Activated CD8-positive, alpha-beta T cell treated with anti-CD3 and anti-CD28 coated beads, Interleukin-2, amount 10 ng/mL, durations not matched to agents 7 days and 5 days (primary cell): ENCODE data around the gene LRR1. TPM values are rescaled to one million over a fixed set of nuclear protein-coding genes. Genes with fewer than 3 reads are reported as not detected.

Experiments used
- ATAC-seq: fragments of 150-1000 bp; cut with Tn5 transposase; one replicate; pipeline ENCODE4 v1.10.0; 2021; ENCODE audit warnings: moderate library complexity
- CTCF ChIA-PET: fragments of 350-600 bp; sonication (Branson Sonifier 250); formaldehyde crosslinking; loops from one replicate; lab custom pipeline; 2021; ENCODE audit warnings: antibody characterized with exemption; lab: Charles Lee
- POLR2A ChIA-PET: fragments of 350-600 bp; sonication (Branson Sonifier 250); formaldehyde crosslinking; loops from one replicate; lab custom pipeline; 2021; ENCODE audit warnings: antibody characterized with exemption; lab: Charles Lee
- DNase-seq: peaks from one replicate; pipeline ENCODE4 v3.0.0-alpha.2; 2020
- H3K27ac Mint-ChIP-seq: one replicate; pipeline ENCODE4 v1.8.0; 2021; ENCODE audit warnings: mild to moderate bottlenecking, mixed read lengths
- H3K27me3 Mint-ChIP-seq: one replicate; pipeline ENCODE4 v1.8.0; 2021; ENCODE audit warnings: low read depth, mixed read lengths
- H3K36me3 Mint-ChIP-seq: one replicate; pipeline ENCODE4 v1.8.0; 2021; ENCODE audit warnings: low read depth, mixed read lengths
- H3K4me1 Mint-ChIP-seq: one replicate; pipeline ENCODE4 v1.8.0; 2021; ENCODE audit warnings: low read depth, mixed read lengths
- H3K4me3 Mint-ChIP-seq: one replicate; pipeline ENCODE4 v1.8.0; 2021; ENCODE audit warnings: mild to moderate bottlenecking, mixed read lengths
- H3K9me3 Mint-ChIP-seq: one replicate; pipeline ENCODE4 v1.8.0; 2022; ENCODE audit warnings: mixed read lengths; ENCODE audit not compliant: insufficient read depth
- total RNA-seq, 2 experiments: library from RNA; stranded (reverse); gene quantifications; one replicate each; pipeline ENCODE4 v1.2.3, GENCODE V29; 2021

The LRR1 gene, protein sequence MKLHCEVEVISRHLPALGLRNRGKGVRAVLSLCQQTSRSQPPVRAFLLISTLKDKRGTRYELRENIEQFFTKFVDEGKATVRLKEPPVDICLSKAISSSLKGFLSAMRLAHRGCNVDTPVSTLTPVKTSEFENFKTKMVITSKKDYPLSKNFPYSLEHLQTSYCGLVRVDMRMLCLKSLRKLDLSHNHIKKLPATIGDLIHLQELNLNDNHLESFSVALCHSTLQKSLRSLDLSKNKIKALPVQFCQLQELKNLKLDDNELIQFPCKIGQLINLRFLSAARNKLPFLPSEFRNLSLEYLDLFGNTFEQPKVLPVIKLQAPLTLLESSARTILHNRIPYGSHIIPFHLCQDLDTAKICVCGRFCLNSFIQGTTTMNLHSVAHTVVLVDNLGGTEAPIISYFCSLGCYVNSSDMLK
- 10 to 100 TPM; 63.1 to 65.0 TPM for total RNA-seq

DNA sequence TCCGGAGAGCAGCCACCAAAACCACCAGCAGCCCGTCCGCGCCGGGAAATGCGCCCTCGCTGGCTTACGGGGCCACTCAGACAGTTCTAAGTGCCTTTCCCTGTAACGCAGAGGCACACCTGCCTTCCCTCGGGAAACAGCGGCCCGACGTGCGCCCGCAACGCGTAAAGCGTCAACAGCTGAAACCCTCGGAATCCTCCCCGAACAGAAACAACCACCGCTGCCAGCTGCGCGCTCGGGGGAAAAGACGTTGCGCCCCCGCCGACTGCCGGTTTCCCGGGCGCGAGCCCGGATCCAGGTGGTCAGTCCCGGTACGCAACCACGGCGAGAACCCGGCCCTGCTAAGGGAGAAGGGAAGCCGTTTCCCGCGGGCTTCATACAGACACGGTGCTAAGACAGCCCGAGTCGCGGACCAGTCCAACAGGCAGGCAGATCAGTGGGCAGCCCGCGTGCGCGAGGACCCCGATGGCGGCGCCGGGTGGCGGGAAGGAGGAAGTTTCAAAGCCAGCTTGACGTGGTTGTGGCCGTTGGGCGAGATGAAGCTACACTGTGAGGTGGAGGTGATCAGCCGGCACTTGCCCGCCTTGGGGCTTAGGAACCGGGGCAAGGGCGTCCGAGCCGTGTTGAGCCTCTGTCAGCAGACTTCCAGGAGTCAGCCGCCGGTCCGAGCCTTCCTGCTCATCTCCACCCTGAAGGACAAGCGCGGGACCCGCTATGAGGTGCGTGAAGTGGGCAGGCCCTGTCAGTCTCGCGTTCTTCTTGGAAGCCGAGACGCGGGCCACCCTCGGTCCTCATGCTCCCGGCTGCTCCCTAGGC, at the start of gene LRR1:
Gene LRR1, plus strand, starts transcription at position 456 of the 816 bp plus-strand sequence. Its CDS starts 81 bp downstream, at position 537.
- Mint-ChIP-seq H3K9me3 (no peaks in the 10 kb centered on the region), H3K4me3 (peak within 1 kb of the TSS; percentile 99), H3K36me3 (peaks cover 31% of the 10 kb centered on the region), H3K27me3 (no peaks in the 10 kb centered on the region), H3K4me1 (peaks cover 37% of the 10 kb centered on the region), H3K27ac (peak within 1 kb of the TSS; percentile 99)
- ATAC-seq (peak; percentile 86), DNase-seq (peak; percentile 90)
- POLR2A ChIA-PET = interaction anchor here (0.5 to 5.6 kb wide), 16 partner anchors 9 to 373 kb away, joined by 3 to 112 read pairs (median 4); partner anchors contain the start of genes DNAAF2, KLHDC2, MGAT2 and RPL36AL
- CTCF ChIA-PET = interaction anchor here (1.1 to 2.9 kb wide), 7 partner anchors 12 to 137 kb away, joined by 3 to 45 read pairs (median 5); partner anchors contain the start of genes KLHDC1, MGAT2, POLE2 and RPL36AL

DNA sequence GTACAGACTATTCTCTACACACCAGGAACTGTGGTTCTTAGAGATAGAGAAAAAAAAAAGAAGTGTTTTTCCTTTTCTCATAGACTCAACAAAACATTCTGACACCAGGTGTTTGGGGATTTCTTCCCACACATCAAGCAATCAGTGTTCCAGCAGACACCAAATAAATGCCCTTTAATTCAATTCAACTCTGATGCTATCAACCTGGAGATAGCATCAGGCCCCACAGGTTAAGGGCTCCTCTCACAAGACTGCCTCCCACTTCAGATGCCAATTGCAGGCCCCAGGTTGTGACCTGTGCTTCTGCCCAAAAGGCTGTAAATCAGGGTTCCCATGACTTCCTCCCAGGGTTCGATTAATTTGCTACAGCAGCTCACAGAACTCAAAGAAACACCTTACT, 49.3 kb upstream of the LRR1 start:
- ChIA-PET CTCF (no interaction called here), POLR2A (interaction anchor here (1.0 kb wide), 1 partner anchor 32 kb away, joined by 3 read pairs; no protein-coding TSS in a partner anchor)
- ATAC-seq (no peak), DNase-seq (no peak)
- Mint-ChIP-seq H3K27me3 (peaks cover 4% of the 10 kb centered on the region), H3K36me3 (no peaks in the 10 kb centered on the region), H3K9me3 (no peaks in the 10 kb centered on the region), H3K4me1 (no peaks in the 10 kb centered on the region), H3K27ac (no peak overlapping the region), H3K4me3 (no peak overlapping the region)

DNA sequence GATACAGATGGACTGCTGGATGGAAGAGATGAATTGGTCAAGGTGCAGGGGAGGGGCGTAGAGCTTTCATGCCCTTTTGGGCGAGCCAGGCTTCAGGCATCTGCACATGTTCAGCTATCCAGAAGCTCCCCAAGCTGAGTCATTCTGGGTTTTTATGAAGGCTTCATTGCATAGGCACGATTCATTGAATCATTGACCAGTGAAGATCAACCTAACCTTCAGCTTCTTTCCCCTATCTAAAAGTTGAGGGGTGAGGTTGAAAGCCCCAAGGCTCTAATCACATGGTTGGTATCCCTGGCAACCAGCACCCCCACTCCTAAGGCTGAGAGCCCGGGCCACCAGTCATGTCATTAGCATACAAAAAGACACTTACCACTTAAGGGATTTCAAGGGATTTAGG, 48.9 kb upstream of the LRR1 start:
- H3K36me3 Mint-ChIP-seq = no peaks in the 10 kb centered on the region
- ChIA-PET POLR2A (interaction anchor here (1.0 kb wide), 1 partner anchor 32 kb away, joined by 3 read pairs; no protein-coding TSS in a partner anchor), CTCF (no interaction called here)
- peaks cover 4% of the 10 kb centered on the region for H3K27me3 Mint-ChIP-seq
- H3K4me1 Mint-ChIP-seq = no peaks in the 10 kb centered on the region
- H3K9me3 Mint-ChIP-seq = no peaks in the 10 kb centered on the region
- H3K27ac Mint-ChIP-seq = no peak overlapping the region
- H3K4me3 Mint-ChIP-seq = no peak overlapping the region
- no peak for ATAC-seq
- no peak for DNase-seq

DNA sequence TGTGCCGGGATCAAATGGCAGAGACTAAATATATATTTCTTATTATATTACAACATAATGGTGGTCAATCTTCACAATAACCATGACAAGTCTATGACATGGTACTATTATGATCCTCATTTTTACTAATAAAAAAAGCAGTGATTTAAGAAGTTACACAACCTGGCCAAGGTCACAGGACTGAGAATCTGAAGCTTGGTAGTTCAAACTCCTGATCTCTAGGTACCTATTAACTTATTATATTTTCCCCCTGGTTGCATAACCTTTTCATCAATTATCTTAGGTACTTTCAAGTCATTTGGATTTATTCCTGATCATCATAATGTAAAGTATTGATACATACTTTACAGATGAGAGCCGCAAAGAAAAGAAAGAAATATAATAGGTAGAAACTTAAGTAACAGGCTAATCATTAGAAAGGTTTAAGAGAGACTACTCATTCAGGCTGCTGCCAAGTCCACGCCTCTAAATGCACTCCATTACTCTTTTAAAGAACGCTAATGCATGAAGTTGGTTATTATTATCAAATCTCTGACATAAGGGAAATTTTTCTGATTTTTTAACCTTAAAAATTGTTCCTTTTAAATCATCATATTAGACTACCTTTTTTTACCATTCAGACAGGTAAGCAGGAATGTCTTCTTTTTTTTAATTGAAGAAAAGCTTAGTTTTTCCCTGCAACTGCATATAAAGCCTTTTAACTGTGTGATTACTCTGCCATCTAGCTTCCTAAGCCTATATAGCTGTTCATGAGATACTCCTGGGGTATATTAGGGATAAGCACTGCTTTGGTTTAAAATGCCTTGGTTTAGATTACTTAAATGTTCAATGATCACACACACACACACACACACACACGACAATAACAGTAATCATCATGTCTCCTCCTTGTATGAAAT, 48.2 kb upstream of the LRR1 start:
- ChIA-PET CTCF (interaction anchor here (0.6 to 1.1 kb wide), 2 partner anchors 89 to 125 kb away, joined by 3 read pairs; no protein-coding TSS in a partner anchor), POLR2A (interaction anchor here (0.6 to 1.0 kb wide), 2 partner anchors 31 to 95 kb away, joined by 3 read pairs; no protein-coding TSS in a partner anchor)
- no peak for ATAC-seq

DNA sequence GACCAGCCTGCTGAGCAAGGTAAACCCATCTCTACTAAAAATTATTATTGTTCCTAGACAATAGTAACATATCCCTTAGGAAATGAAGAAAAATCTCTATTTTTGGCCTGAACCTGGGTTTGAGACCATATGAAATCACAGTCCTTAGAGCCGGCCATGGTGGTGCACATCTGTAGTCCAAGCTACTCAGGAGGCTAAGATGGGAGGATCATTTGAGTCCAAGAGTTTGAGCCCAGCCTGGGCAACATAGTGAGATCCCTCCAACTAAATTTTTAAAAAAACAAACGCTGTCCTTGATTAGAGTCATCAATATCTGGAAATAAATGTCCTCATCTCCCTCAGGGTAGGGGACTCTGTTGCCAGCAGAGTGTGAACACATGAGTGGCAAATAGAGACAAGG, 47.2 kb upstream of the LRR1 start:
- CTCF ChIA-PET = no interaction called here

More for the DNA sequence above, 48.2 kb upstream of the LRR1 start:
- DNase-seq = no peak
- Mint-ChIP-seq H3K36me3 (no peaks in the 10 kb centered on the region), H3K4me1 (no peaks in the 10 kb centered on the region), H3K9me3 (no peaks in the 10 kb centered on the region), H3K27ac (no peak overlapping the region), H3K27me3 (peaks cover 4% of the 10 kb centered on the region), H3K4me3 (no peak overlapping the region)

DNA sequence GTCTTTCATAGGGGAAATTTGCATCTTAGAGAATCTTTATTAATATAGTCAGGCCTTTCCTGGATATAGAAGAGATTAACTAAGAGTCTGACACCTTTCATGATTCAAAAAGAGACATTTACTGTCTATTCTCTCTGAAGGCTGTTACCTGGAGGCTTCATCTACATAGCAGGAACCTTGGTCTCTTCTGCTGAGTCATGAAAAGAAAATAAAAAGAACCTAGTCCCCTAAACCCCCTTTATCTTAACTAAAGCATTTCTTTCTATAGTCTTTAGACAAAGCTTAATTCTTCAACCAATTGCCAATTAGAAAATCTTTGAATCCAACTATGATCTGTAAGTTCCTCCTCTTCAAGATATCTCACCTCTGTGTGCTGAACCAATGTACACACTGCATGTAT, 45.6 kb upstream of the LRR1 start:
- no peak overlapping the region for H3K27ac Mint-ChIP-seq
- no peaks in the 10 kb centered on the region for H3K36me3 Mint-ChIP-seq
- no peak overlapping the region for H3K4me3 Mint-ChIP-seq
- no peaks in the 10 kb centered on the region for H3K9me3 Mint-ChIP-seq
- ChIA-PET POLR2A (no interaction called here), CTCF (no interaction called here)
- ATAC-seq (no peak), DNase-seq (no peak)
- no peaks in the 10 kb centered on the region for H3K4me1 Mint-ChIP-seq
- peaks cover 4% of the 10 kb centered on the region for H3K27me3 Mint-ChIP-seq

More for the DNA sequence above, 47.2 kb upstream of the LRR1 start:
- POLR2A ChIA-PET = no interaction called here
- Mint-ChIP-seq H3K4me1 (no peaks in the 10 kb centered on the region), H3K4me3 (no peak overlapping the region), H3K27ac (no peak overlapping the region), H3K36me3 (no peaks in the 10 kb centered on the region), H3K27me3 (peaks cover 4% of the 10 kb centered on the region), H3K9me3 (no peaks in the 10 kb centered on the region)
- no peak for DNase-seq
- ATAC-seq = no peak

DNA sequence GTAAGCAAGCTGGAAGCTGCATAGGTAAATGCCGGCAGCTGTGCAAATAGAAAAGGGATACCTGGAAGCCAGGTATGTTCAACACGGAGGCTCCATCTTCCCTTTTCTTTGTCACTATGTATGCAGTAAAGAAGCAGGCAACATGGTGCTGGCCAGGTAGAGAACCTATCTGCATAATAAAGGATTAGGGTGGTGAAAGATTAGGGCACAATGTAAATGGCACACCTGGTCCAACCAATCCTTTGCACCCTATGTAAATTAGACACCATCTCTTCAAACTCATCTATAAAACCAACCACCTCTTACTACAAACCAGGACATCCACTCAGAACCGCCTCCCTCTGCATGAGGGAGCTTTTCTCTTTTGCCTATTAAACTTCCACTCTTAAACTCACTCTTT, 44.8 kb upstream of the LRR1 start:
- no peak overlapping the region for H3K4me3 Mint-ChIP-seq
- no peaks in the 10 kb centered on the region for H3K36me3 Mint-ChIP-seq
- no peak for ATAC-seq
- no peak overlapping the region for H3K27ac Mint-ChIP-seq
- ChIA-PET CTCF (no interaction called here), POLR2A (no interaction called here)
- no peaks in the 10 kb centered on the region for H3K4me1 Mint-ChIP-seq
- H3K9me3 Mint-ChIP-seq = no peaks in the 10 kb centered on the region
- H3K27me3 Mint-ChIP-seq = peaks cover 4% of the 10 kb centered on the region
- no peak for DNase-seq

DNA sequence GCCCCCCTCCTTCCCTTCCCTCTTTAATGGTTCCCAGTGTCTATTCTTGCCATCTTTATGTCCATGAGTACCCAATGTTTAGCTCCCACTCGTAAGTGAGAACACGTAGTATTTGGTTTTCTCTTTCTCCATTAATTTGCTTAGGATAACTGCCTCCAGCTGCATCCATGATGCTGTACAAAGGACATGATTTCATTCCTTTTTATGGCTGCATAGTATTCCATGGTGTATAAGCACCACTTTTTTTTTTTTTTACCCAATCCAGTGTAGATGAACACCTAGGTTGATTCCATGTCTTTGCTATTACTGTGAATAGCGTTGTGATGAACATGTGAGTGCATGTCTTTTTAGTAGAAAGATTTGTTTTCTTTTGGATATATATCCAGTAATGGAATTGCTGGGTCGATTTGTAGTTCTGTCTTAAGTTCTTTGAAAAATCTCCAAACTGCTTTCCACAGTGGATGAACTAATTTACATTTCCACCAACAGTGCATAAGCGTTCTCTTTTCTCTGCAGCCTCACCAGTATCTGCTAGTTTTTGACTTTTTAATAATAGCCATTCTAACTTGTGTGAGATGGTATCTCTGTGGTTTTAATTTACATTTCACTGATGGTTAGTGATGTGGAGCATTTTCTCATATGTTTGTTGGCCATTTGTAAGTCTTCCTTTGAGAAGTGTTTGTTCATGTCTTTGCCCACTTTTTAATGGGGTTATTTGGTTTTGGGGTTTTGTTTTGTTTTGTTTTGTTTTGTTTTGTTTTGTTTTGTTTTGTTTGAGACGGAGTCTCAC, 38.6 kb upstream of the LRR1 start:
- H3K36me3 Mint-ChIP-seq = no peaks in the 10 kb centered on the region
- DNase-seq = no peak
- peaks cover 2% of the 10 kb centered on the region for H3K27me3 Mint-ChIP-seq
- no peak overlapping the region for H3K27ac Mint-ChIP-seq
- ChIA-PET POLR2A (interaction anchor here (0.6 kb wide), 1 partner anchor 322 kb away, joined by 5 read pairs; no protein-coding TSS in a partner anchor), CTCF (no interaction called here)
- H3K9me3 Mint-ChIP-seq = no peaks in the 10 kb centered on the region
- no peak for ATAC-seq
- H3K4me1 Mint-ChIP-seq = no peaks in the 10 kb centered on the region
- no peak overlapping the region for H3K4me3 Mint-ChIP-seq

DNA sequence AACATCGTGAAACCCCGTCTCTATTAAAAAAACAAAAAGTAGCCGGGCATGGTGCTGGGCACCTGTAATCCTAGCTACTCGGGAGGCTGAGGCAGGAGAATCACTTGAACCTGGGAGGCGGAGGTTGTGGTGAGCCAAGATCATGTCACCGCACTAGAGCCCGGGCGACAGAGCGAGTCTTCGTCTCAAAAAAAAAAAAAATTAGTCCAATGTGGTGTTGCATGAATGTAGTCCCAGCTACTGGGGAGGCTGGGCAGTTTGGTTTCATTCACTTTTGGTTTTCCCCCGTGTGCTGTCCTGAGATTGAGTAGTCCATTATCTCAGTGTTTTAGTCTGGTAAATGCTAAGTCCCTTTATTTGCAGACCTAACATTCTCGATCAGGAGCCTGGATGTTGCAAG, 32.0 kb upstream of the LRR1 start:
- peaks cover 8% of the 10 kb centered on the region for H3K36me3 Mint-ChIP-seq
- ATAC-seq = no peak
- ChIA-PET CTCF (no interaction called here), POLR2A (interaction anchor here (0.7 kb wide), 1 partner anchor 10 kb away, joined by 4 read pairs; no protein-coding TSS in a partner anchor)
- H3K4me3 Mint-ChIP-seq = no peak overlapping the region
- H3K4me1 Mint-ChIP-seq = no peaks in the 10 kb centered on the region
- no peaks in the 10 kb centered on the region for H3K9me3 Mint-ChIP-seq
- no peaks in the 10 kb centered on the region for H3K27me3 Mint-ChIP-seq
- no peak for DNase-seq
- no peak overlapping the region for H3K27ac Mint-ChIP-seq

DNA sequence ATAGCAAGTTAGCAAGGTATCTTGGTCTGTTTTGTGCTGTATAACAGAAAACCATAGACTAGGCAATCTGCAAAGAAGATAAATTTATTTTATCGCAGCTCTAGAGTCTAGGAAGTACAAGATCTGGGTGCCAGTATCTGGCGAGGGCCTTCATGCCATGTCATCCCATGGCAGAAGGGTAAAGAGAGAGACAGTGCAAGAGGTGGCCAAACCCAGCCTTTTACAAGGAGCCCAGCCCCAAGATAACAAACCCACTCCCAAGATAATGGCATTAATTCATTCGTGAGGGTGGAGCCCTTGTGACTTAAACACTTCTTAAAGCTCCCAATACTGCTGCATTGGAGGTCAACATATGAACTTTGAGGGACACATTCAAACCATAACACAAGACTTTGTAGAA, 29.5 kb upstream of the LRR1 start:
- ChIA-PET POLR2A (no interaction called here), CTCF (no interaction called here)
- Mint-ChIP-seq H3K9me3 (peaks cover 4% of the 10 kb centered on the region), H3K27ac (no peak overlapping the region), H3K4me1 (no peaks in the 10 kb centered on the region), H3K36me3 (peaks cover 27% of the 10 kb centered on the region), H3K27me3 (no peaks in the 10 kb centered on the region), H3K4me3 (no peak overlapping the region)
- no peak for DNase-seq
- no peak for ATAC-seq
